ENCODE data around the gene PIK3C3.

GRCh38 chr18:42024131-42024530, 69.1 kb downstream of the PIK3C3 start:
- TF ChIP-seq CTCF (IDR thresholded peaks at IDR 0.05; ENCODE audit: low read length), result no peak
- TF ChIP-seq EZH2 (IDR thresholded peaks at IDR 0.05; ENCODE audit: borderline replicate concordance, low read length), result no peak
